Choroid plexus epithelial cell (primary cell): ENCODE data around the gene DIP2C.

Experiments used
- DNase-seq: peaks from one replicate; pipeline ENCODE4 v3.0.0-alpha.2; 2010; ENCODE audit warnings: low read depth
- H3K4me3 ChIP-seq: 2 replicates; pipeline ENCODE4 v1.5.1; 2011; ENCODE audit warnings: low read depth, mild to moderate bottlenecking, control low read depth, low read length, moderate library complexity
- TF ChIP-seq, protein P1 (sequence below): conservative IDR thresholded peaks from 2 replicates; pipeline ENCODE4 v1.5.1; 2011; ENCODE audit warnings: low read depth, mild to moderate bottlenecking, control low read depth, inconsistent platforms, low read length, moderate library complexity

The DIP2C gene

DNA sequence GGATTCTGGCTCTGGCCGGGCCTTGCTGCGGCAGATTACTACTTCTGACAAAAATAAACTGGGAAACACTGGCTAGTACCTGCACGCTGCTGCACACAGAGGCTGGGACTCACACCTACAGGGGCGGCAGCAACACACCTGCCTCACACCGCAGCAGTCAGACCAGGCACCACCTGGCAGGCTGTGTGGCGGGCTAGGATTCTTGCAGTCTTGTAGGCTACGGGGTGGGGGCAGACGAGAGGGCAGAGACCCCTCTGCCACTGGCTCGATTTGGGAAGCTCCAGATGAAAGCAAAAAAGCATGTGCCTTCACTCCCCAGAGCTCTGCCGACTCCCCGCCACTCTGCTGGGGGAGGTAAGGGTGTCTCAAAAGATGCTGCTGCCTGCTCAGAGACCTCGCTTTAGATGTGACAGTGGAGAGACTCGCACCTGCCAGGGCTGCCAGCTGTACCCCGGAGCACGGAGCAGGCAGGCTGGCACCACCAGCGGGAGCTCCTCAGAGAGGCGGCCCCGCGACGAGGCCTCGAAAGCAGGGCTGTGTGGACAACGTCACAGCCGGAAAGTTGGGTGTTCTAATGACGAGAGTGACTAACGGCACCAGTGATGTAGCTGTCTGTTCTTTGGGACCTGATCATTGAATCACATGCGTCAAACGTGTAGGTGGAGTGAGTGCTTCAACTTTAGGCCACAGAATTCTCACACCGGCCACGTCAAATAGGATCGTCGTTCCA is 303.7 kb downstream of the DIP2C start:
- H3K4me3 ChIP-seq = no peak overlapping the region
- TF ChIP-seq, protein P1, sequence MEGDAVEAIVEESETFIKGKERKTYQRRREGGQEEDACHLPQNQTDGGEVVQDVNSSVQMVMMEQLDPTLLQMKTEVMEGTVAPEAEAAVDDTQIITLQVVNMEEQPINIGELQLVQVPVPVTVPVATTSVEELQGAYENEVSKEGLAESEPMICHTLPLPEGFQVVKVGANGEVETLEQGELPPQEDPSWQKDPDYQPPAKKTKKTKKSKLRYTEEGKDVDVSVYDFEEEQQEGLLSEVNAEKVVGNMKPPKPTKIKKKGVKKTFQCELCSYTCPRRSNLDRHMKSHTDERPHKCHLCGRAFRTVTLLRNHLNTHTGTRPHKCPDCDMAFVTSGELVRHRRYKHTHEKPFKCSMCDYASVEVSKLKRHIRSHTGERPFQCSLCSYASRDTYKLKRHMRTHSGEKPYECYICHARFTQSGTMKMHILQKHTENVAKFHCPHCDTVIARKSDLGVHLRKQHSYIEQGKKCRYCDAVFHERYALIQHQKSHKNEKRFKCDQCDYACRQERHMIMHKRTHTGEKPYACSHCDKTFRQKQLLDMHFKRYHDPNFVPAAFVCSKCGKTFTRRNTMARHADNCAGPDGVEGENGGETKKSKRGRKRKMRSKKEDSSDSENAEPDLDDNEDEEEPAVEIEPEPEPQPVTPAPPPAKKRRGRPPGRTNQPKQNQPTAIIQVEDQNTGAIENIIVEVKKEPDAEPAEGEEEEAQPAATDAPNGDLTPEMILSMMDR = no peak
- DNase-seq = no peak

- DNase-seq = no peak
- TF ChIP-seq, protein P1 = no peak
- no peak overlapping the region for H3K4me3 ChIP-seq
Observed at GRCh38 chr10:384538-385305, 304.7 kb downstream of the DIP2C start.

GRCh38 chr10:383519-383918 is 305.9 kb downstream of the DIP2C start:
- H3K4me3 ChIP-seq = no peak overlapping the region
- TF ChIP-seq, protein P1 = no peak
- DNase-seq = no peak

- no peak overlapping the region for H3K4me3 ChIP-seq
- TF ChIP-seq, protein P1 = no peak
- no peak for DNase-seq
Observed at GRCh38 chr10:381805-382204, 307.7 kb downstream of the DIP2C start.

DNA sequence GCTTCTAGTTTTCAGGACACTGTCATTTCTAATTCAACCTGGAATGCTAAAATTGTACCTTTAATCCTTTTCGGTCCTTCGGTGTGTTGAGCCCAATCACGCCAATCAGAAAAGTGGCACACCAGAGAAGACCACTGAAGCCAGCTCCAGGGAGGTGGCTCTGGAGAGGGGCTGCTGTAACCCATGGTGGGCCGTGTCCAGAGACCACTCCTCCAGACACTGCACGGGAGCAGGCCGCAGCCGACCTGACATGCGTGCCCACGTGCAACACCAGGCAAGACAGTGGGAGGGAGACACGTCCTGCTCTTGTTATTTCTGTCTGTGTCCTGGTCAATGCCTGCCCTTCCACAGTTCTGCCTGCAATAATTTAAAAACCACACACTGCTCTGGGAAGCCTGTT is 308.1 kb downstream of the DIP2C start:
- H3K4me3 ChIP-seq = no peak overlapping the region
- no peak for DNase-seq
- TF ChIP-seq, protein P1 = no peak

DNA sequence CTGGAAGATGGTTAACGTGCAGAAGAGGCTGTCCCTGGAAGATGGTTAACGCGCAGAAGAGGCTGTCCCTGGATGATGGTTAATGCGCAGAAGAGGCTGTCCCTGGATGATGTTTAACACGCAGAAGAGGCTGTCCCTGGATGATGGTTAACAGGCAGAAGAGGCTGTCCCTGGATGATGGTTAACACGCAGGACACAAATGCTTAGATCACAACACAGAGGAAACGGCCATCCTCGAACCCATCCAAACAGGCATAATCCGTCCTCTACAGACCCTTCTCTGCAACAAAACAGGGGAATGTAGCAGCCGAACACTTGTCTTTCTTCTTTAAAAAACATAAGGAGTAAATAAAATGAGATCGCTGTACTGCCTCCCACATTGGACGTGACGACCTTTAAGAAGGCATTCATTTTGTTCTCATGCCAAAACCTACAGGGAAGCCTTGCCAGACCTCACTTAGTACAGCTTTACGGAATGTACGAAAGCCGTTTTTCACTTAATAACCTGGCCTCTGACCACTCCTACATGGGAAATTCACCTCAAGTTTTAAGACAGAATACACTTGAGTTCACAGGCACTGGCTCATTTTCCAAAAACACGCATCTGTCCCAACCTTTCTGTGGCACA is 309.0 kb downstream of the DIP2C start:
- H3K4me3 ChIP-seq = no peak overlapping the region
- DNase-seq = peak; percentile 74
- TF ChIP-seq, protein P1 = no peak
